HepG2 (cell line): ENCODE data around the gene SPACA6. TPM values are rescaled to one million over a fixed set of nuclear protein-coding genes. Genes with fewer than 3 reads are reported as not detected.

Experiments
- ATAC-seq: fragments of 200-7000 bp; cut with Tn5 transposase; 3 replicates; pipeline ENCODE4 v1.9.1; 2020; ENCODE audit warnings: mild to moderate bottlenecking, moderate library complexity
- BruUV-seq: library from RNA; stranded (reverse); fragments of 400-500 nt; replicated peaks from 2 replicates; lab custom pipeline; 2021; lab: Mats Ljungman, UMichigan
- CTCF ChIA-PET: fragments of 300-600 bp; formaldehyde crosslinking; extraction: SDS; loops from one replicate; lab custom pipeline; 2021; ENCODE audit warnings: low total read pairs, inconsistent platforms, low intra/inter-chr PET ratio; lab: Yijun Ruan, JAX
- POLR2A ChIA-PET: fragments of 350-600 bp; sonication (Branson Sonifier 250); formaldehyde crosslinking; loops from one replicate; lab custom pipeline; 2020; ENCODE audit warnings: antibody characterized with exemption, inconsistent platforms; lab: Yijun Ruan, JAX
- DNase-seq: peaks from one replicate; pipeline ENCODE4 v3.0.0-alpha.2; 2015; ENCODE audit warnings: low spot score
- FAIRE-seq: peaks from 3 replicates; lab custom pipeline; 2011; peaks lifted over from hg19 to GRCh38; lab: Jason Lieb, UNC
- H2AFZ ChIP-seq: one replicate; pipeline ENCODE4 v1.6.1; 2011; ENCODE audit warnings: low read length, inconsistent platforms
- H3K27ac ChIP-seq: fragments of 300-600 bp; 3 replicates; pipeline ENCODE4 v1.8.0; 2011; ENCODE audit warnings: mixed run types, mild to moderate bottlenecking, mixed read lengths, low read length, inconsistent platforms; ENCODE audit not compliant: insufficient read depth; ENCODE audit errors: extremely low read length
- H3K27me3 ChIP-seq, 2 experiments: fragments of 200-600 bp in 1 of 2; 2 replicates in 1 of 2; 3 replicates in 1 of 2; pipeline versions ENCODE4 v1.6.0 to v1.8.0; 2011; ENCODE audit warnings: low read length in 2 of 2, mild to moderate bottlenecking in 2 of 2, moderate library complexity in 2 of 2, inconsistent platforms in 1 of 2; ENCODE audit not compliant: insufficient read depth in 2 of 2, control insufficient read depth in 1 of 2
- H3K36me3 ChIP-seq, 2 experiments: fragments of 200-600 bp in 1 of 2; replicated peaks in 1 of 2; 2 replicates in 1 of 2; 3 replicates in 1 of 2; pipeline versions ENCODE4 v1.5.1 to v1.8.0; 2011; ENCODE audit warnings: low read length in 2 of 2, inconsistent platforms in 1 of 2; ENCODE audit not compliant: insufficient read depth in 2 of 2, control insufficient read depth in 1 of 2
- H3K4me1 ChIP-seq: 2 replicates; pipeline ENCODE4 v1.5.1; 2012; ENCODE audit warnings: low read length, inconsistent platforms; ENCODE audit not compliant: insufficient read depth
- H3K4me2 ChIP-seq: 2 replicates; pipeline ENCODE4 v1.6.0; 2011; ENCODE audit warnings: low read depth, low read length, inconsistent platforms
- H3K4me3 ChIP-seq, 3 experiments: fragments of 200-600 bp in 1 of 3; sonication (generic), shearing (Covaris generic) in 1 of 3; replicated peaks in 1 of 3; 2 replicates each; pipeline ENCODE4 v1.5.1; 2011 to 2016; ENCODE audit warnings: low read length in 3 of 3, inconsistent platforms in 2 of 3, low read depth in 2 of 3, mild to moderate bottlenecking in 2 of 3, control low read depth in 1 of 3, mixed read lengths in 1 of 3; ENCODE audit not compliant: insufficient read depth in 1 of 3
- H3K79me2 ChIP-seq: one replicate; pipeline ENCODE4 v1.6.1; 2011; ENCODE audit warnings: low read length, inconsistent platforms; ENCODE audit not compliant: insufficient read depth
- H3K9ac ChIP-seq: 2 replicates; pipeline ENCODE4 v1.6.0; 2011; ENCODE audit warnings: mild to moderate bottlenecking, low read depth, low read length, inconsistent platforms; ENCODE audit not compliant: insufficient read depth
- H3K9me3 ChIP-seq: 2 replicates; pipeline ENCODE4 v1.5.1; 2012; ENCODE audit warnings: mild to moderate bottlenecking, low read length
- H4K20me1 ChIP-seq: 2 replicates; pipeline ENCODE4 v1.6.0; 2011; ENCODE audit warnings: inconsistent platforms, mild to moderate bottlenecking, low read length, moderate library complexity; ENCODE audit not compliant: insufficient read depth
- ERF ChIP-seq: IDR thresholded peaks from 2 replicates; pipeline ENCODE4 v1.6.1; 2018; ENCODE audit warnings: missing biosample characterization, missing genetic modification reagents
- FOXJ3 ChIP-seq: sonication (generic); formaldehyde crosslinking; IDR thresholded peaks from 2 replicates; pipeline ENCODE4 v1.4.0; 2020; ENCODE audit warnings: missing genetic modification reagents, mild to moderate bottlenecking, borderline replicate concordance
- FOXK2 ChIP-seq: fragments of 450-650 bp; IDR thresholded peaks from 2 replicates; pipeline ENCODE4 v1.6.1; 2016
- GATAD2A ChIP-seq: IDR thresholded peaks from 2 replicates; pipeline ENCODE4 v1.6.1; 2016
- MLLT10 ChIP-seq: sonication (generic); formaldehyde crosslinking; IDR thresholded peaks from 2 replicates; pipeline ENCODE4 v1.4.0; 2020; ENCODE audit warnings: missing genetic modification reagents
- NBN ChIP-seq: fragments of 450-650 bp; conservative IDR thresholded peaks from 2 replicates; pipeline ENCODE4 v1.6.1; 2017
- NFKB2 ChIP-seq: sonication (generic); formaldehyde crosslinking; IDR thresholded peaks from 2 replicates; pipeline ENCODE4 v1.4.0; 2020; ENCODE audit warnings: missing genetic modification reagents, borderline replicate concordance
- SALL1 ChIP-seq: sonication (generic); formaldehyde crosslinking; IDR thresholded peaks from 2 replicates; pipeline ENCODE4 v1.8.0; 2022; ENCODE audit warnings: mild to moderate bottlenecking, missing genetic modification reagents
- SRF ChIP-seq: IDR thresholded peaks from 2 replicates; pipeline ENCODE4 v1.6.1; 2011; ENCODE audit warnings: mild to moderate bottlenecking, low read depth, low read length, moderate library complexity
- WIZ ChIP-seq: sonication (generic); formaldehyde crosslinking; IDR thresholded peaks from 2 replicates; pipeline ENCODE4 v1.5.1; 2020; ENCODE audit warnings: mild to moderate bottlenecking, missing genetic modification reagents
- ZNF558 ChIP-seq: sonication (generic); formaldehyde crosslinking; IDR thresholded peaks from 2 replicates; pipeline ENCODE4 v1.9.0; 2022; ENCODE audit warnings: mild to moderate bottlenecking, missing genetic modification reagents, borderline replicate concordance
- ZNF768 ChIP-seq: sonication (generic); formaldehyde crosslinking; IDR thresholded peaks from 2 replicates; pipeline ENCODE4 v1.4.0; 2020; ENCODE audit warnings: missing genetic modification reagents
- ZNF883 ChIP-seq: sonication (generic); formaldehyde crosslinking; IDR thresholded peaks from 2 replicates; pipeline ENCODE4 v1.5.1; 2020; ENCODE audit warnings: mild to moderate bottlenecking, missing genetic modification reagents; ENCODE audit errors: not compliant biosample characterization
- WGBS: methylation state at CpG from one replicate; pipeline ENCODE4 v1.1.6; 2017; ENCODE audit warnings: low lambda C conversion rate; 5-methylcytosine and 5-hydroxymethylcytosine counted together
- in situ Hi-C: cut with HindIII; loops from 2 replicates; pipeline ENCODE4 v1.10.0; 2017; ENCODE audit warnings: low pct_unique_long_range_greater_than_20kb; ENCODE audit not compliant: extremely low pct_ligation_motif_present
- intact Hi-C: fragments of 100-400 bp; cut with micrococcal nuclease; formaldehyde crosslinking; loops from one replicate; pipeline ENCODE4 v1.10.0; 2022; ENCODE audit not compliant: unreplicated experiment
- polyA plus RNA-seq, 8 experiments: library from polyadenylated mRNA; depleted of rRNA in 3 of 8; stranded (reverse) in 7 of 8; unstranded in 1 of 8; fragments of >200 nt; fragmentation: Illumina TruSeq in 4 of 8; extraction: Trizol in 4 of 8; gene quantifications; 2 replicates each; pipeline versions ENCODE4 v1.2.1 to v1.2.3, GENCODE V29; 2011 to 2016; ENCODE audit warnings: low read depth in 4 of 8, missing spikeins in 1 of 8, mixed read lengths in 1 of 8; ENCODE audit not compliant: insufficient read depth in 1 of 8
- total RNA-seq, 5 experiments: library from RNA; depleted of rRNA; stranded (reverse); fragments of >200 nt; fragmentation: Illumina TruSeq; extraction: Trizol; gene quantifications; 2 replicates each; pipeline ENCODE4 v1.2.3, GENCODE V29; 2016; ENCODE audit warnings: low read depth in 1 of 5
- TF ChIP-seq, protein P1 (sequence below): sonication (generic); formaldehyde crosslinking; conservative IDR thresholded peaks from 2 replicates; pipeline ENCODE4 v1.8.0; 2022; ENCODE audit warnings: mild to moderate bottlenecking, moderate library complexity, missing genetic modification reagents
- TF ChIP-seq, protein P2 (sequence below): sonication (generic); formaldehyde crosslinking; IDR thresholded peaks from 2 replicates; pipeline ENCODE4 v1.4.0; 2020; ENCODE audit warnings: missing genetic modification reagents
- TF ChIP-seq, protein P3 (sequence below): sonication (generic); formaldehyde crosslinking; IDR thresholded peaks from 2 replicates; pipeline ENCODE4 v1.5.0; 2020; ENCODE audit warnings: mild to moderate bottlenecking, missing genetic modification reagents
- TF ChIP-seq, protein P4 (sequence below): IDR thresholded peaks from 2 replicates; pipeline ENCODE4 v1.6.1; 2012; ENCODE audit warnings: low read depth, low read length, improper control_type of control experiment

SPACA6 gene
- total and polyA plus RNA-seq, 2 of the 13 experiments (the other 11 are each of a cell fraction or from before 2014, with no cell fraction given) = 1.4 to 2.2 TPM

DNA sequence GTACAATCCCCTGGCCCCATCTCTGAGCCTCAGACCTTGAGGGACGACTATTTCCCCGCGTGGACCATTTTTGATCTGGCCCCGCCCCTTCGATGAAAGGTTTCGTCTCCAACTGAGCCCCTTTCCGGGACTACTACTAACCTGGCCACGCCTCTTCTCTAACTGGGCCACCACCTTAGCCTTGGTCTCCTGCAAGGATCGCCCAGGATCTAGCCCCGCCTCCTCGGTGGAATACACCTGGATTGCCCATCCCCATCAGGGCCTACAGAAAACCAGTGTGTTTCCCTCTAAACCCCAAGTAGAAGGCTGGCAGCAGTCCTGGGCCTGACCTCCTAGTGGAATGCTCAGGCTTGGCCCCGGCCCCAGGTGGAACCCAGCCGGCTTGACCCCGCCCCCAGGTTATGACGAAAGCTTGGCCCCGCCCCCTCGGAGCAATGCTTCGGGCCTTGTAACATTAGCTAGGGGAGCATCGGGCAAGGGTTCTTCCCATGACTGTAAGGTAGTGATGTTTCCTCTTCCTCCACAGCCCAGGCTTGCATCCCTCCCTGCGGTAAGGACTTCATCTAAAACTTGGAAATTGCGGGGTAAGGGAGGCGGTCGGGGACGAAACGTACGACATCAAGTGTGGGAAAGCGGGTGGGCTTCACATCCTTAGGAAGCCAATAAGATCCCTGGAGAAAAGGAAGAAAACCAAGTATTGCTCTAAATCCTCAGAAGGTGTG is 9.1 kb downstream of the SPACA6 start:
- in situ Hi-C loops = no loop called here
- ChIA-PET CTCF (no interaction called here), POLR2A (no interaction called here)
- ATAC-seq (no peak), DNase-seq (no peak)
- WGBS = 96% methylated on average over 20 of the region's 27 CpGs
- no peaks in the 10 kb centered on the region for H3K9me3 ChIP-seq
- H3K4me1 ChIP-seq = peaks cover 6% of the 10 kb centered on the region; the same call in 1 of the 2 replicates
- H3K27me3 ChIP-seq = no peaks in the 10 kb centered on the region; a peak in 1 of 5 replicates
- no peak overlapping the region for H3K27ac ChIP-seq
- no TSS peak for BruUV-seq
- no peak overlapping the region for H2AFZ ChIP-seq
- no peak overlapping the region for H3K4me3 ChIP-seq
- no peak overlapping the region for H3K9ac ChIP-seq
- no peak overlapping the region for H3K4me2 ChIP-seq
- intact Hi-C loops = no loop called here
- H3K36me3 ChIP-seq = 0 out of 5 replicates have a peak, but pooled peaks cover 0 to 2% of the 10 kb centered on the region in 2 experiments
- TF ChIP-seq, protein P1, sequence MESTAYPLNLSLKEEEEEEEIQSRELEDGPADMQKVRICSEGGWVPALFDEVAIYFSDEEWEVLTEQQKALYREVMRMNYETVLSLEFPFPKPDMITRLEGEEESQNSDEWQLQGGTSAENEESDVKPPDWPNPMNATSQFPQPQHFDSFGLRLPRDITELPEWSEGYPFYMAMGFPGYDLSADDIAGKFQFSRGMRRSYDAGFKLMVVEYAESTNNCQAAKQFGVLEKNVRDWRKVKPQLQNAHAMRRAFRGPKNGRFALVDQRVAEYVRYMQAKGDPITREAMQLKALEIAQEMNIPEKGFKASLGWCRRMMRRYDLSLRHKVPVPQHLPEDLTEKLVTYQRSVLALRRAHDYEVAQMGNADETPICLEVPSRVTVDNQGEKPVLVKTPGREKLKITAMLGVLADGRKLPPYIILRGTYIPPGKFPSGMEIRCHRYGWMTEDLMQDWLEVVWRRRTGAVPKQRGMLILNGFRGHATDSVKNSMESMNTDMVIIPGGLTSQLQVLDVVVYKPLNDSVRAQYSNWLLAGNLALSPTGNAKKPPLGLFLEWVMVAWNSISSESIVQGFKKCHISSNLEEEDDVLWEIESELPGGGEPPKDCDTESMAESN = no peak
- TF ChIP-seq, protein P2, sequence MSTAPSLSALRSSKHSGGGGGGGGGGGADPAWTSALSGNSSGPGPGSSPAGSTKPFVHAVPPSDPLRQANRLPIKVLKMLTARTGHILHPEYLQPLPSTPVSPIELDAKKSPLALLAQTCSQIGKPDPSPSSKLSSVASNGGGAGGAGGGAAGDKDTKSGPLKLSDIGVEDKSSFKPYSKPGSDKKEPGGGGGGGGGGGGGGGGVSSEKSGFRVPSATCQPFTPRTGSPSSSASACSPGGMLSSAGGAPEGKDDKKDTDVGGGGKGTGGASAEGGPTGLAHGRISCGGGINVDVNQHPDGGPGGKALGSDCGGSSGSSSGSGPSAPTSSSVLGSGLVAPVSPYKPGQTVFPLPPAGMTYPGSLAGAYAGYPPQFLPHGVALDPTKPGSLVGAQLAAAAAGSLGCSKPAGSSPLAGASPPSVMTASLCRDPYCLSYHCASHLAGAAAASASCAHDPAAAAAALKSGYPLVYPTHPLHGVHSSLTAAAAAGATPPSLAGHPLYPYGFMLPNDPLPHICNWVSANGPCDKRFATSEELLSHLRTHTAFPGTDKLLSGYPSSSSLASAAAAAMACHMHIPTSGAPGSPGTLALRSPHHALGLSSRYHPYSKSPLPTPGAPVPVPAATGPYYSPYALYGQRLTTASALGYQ = no peak
- TF ChIP-seq ZNF768 (CRISPR knock-in tag) (no peak), ZNF883 (no peak), GATAD2A (CRISPR knock-in tag) (no peak), SRF (no peak), MLLT10 (no peak), FOXJ3 (no peak), FOXK2 (no peak), SALL1 (no peak), NFKB2 (no peak), ERF (CRISPR knock-in tag) (no peak), WIZ (no peak), ZNF558 (no peak), NBN (no peak)
- TF ChIP-seq, protein P3, sequence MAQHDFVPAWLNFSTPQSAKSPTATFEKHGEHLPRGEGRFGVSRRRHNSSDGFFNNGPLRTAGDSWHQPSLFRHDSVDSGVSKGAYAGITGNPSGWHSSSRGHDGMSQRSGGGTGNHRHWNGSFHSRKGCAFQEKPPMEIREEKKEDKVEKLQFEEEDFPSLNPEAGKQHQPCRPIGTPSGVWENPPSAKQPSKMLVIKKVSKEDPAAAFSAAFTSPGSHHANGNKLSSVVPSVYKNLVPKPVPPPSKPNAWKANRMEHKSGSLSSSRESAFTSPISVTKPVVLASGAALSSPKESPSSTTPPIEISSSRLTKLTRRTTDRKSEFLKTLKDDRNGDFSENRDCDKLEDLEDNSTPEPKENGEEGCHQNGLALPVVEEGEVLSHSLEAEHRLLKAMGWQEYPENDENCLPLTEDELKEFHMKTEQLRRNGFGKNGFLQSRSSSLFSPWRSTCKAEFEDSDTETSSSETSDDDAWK (CRISPR knock-in tag) = no peak
- TF ChIP-seq, protein P4, sequence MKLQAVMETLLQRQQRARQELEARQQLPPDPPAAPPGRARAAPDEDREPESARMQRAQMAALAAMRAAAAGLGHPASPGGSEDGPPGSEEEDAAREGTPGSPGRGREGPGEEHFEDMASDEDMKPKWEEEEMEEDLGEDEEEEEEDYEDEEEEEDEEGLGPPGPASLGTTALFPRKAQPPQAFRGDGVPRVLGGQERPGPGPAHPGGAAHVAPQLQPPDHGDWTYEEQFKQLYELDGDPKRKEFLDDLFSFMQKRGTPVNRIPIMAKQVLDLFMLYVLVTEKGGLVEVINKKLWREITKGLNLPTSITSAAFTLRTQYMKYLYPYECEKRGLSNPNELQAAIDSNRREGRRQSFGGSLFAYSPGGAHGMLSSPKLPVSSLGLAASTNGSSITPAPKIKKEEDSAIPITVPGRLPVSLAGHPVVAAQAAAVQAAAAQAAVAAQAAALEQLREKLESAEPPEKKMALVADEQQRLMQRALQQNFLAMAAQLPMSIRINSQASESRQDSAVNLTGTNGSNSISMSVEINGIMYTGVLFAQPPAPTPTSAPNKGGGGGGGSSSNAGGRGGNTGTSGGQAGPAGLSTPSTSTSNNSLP = no peak
- TF ChIP-seq, all 625 proteins: peak for 0
- H3K79me2 ChIP-seq = no peaks in the 10 kb centered on the region
- FAIRE-seq = no peak
- no peaks in the 10 kb centered on the region for H4K20me1 ChIP-seq
